GM18511 (cell line): ENCODE results near the gene PPP4C.

Source experiments
- ATAC-seq: cut with Tn5 transposase; IDR thresholded peaks from one replicate; pipeline ENCODE4 v1.9.1; 2021; ENCODE audit warnings: mild to moderate bottlenecking, moderate library complexity; ENCODE audit not compliant: unreplicated experiment

PPP4C gene

DNA sequence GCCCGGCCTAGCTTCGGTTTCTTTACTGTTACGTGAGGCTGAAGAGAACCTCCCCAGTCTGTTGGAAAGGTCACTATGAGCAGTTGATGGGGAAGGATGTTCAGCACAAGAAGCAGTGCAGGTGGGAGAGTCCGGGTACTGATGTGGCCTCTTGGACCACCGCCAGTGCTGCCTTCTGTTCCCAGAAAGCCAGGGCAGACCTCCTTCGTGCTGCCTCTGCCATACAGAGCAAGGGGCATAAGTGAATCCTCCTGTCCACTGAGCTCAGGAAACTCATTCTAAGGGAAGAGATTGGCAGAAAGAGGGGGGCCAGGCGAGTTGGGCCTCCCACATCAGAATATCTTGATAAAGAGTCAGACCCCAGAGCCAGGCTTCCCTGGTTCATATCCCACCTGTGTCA, 3.7 kb downstream of the PPP4C start:
- no peak for ATAC-seq

DNA sequence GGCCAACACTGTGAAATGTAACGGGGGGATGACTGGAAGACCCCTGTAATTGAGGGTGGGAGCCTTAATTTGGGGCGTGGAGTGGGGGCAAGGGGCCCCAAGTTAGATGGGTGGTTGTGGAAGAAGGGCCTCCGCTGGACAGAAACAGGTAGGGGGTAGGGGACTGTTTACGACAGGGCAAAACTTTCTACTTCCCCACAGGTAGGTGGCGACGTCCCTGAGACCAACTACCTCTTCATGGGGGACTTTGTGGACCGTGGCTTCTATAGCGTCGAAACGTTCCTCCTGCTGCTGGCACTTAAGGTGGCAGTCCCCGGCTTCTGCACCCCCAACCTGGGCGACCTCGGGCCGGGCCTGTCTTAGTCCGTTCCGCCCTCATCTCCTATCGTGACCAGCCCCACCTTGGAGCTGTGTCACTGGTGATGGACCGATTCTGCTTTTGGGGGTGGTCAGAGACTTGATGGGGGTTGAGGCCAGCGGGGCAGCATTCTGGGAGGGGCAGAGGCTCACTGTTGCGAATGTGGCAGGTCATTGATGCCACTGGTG, 6.8 kb downstream of the PPP4C start:
- ATAC-seq = no peak

DNA sequence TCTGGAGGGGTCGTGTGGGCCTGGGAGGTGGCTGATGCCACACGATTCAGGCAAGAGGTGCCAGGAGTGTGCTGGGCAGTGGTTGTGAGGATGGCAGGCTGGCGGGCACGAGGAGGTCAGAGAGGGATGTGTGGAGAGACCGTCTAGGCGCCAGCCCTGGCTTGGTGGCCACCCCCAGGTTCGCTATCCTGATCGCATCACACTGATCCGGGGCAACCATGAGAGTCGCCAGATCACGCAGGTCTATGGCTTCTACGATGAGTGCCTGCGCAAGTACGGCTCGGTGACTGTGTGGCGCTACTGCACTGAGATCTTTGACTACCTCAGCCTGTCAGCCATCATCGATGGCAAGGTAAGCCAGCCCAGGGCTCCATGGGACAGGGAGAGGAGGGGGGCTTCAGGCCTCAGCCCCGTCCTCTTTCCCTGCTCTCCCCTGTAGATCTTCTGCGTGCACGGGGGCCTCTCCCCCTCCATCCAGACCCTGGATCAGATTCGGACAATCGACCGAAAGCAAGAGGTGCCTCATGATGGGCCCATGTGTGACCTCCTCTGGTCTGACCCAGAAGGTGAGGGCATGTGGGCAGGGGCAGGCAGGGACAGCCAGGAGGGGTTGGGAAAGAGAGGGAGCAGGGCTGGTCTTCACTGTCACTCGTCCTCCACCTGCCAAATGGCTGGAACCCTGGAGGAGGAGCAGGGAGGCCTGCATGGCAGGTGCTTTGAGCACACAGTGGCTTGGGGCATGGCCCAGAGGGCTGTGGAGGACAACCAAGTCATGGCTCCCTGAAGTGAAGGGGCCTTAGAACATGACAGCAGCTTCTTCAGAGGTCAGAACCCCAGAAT, 7.6 kb downstream of the PPP4C start:
- no peak for ATAC-seq

- ATAC-seq = no peak
Observed at GRCh38 chr16:30084096-30084815, 8.5 kb downstream of the PPP4C start.

GRCh38 chr16:30084816-30085159, 9.0 kb downstream of the PPP4C start:
- no peak for ATAC-seq

GRCh38 chr16:30085247-30085646, 9.5 kb downstream of the PPP4C start:
- no peak for ATAC-seq

DNA sequence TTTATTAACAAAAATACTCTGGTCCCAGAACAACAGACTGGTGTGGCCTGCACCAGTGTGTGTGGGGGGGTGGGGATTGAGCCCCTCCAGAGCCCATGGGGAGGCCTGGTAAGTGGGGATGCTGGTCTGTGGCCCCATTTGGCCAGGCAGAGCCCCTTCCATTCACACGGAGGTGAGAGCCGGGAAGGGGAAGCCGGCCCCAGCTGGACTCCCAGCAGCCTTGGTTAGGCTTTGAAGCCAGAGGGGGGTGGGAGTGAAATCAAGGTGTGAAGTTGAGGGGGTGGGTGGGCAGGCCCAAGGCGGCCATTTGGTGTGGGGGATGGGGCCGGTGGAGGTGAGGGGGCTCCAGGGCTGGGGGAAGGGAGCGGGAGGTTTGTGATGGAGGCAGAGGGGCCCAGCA, 10.0 kb downstream of the PPP4C start:
- no peak for ATAC-seq

DNA sequence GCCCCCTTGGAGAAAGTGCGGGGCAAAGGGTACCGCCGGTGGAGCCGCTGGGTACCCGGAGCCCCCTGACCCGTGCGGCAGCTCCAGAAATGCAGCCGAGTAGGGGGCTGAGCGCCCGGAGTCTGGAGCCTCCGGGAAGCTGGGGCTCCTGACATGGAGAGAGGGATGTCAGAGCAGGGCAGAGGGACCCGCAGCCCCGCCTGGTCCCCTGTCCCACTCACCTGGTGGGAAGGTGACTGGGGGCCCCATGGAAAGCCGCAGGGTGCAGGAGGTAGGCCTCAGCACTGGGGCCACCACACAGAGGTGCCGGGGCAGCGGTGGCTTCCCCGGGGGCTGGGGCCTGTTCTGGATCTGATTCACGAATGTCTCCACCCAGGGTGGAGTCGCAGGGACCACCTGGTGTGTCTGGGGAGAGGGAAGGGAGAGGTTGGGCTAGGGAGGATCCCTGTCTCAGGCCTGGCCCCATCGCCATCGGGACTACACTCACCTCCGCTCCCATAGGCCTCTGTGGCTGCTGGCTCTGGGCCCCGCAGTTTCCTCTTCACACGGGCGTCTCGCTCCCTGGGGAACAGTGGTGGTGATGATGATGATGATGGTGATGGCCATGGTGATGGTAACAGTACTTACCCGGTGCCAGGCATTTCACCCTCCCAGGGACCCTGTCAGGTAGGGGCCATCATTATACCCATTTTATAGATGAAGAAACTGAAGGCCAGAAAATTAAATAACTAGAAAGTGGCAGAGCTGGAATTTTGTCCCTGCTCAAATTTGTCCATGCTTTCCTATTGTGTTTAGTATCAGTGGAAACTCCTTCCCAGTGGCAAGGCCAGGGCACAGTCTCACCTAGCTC, 10.7 kb downstream of the PPP4C start:
- ATAC-seq = no peak

DNA sequence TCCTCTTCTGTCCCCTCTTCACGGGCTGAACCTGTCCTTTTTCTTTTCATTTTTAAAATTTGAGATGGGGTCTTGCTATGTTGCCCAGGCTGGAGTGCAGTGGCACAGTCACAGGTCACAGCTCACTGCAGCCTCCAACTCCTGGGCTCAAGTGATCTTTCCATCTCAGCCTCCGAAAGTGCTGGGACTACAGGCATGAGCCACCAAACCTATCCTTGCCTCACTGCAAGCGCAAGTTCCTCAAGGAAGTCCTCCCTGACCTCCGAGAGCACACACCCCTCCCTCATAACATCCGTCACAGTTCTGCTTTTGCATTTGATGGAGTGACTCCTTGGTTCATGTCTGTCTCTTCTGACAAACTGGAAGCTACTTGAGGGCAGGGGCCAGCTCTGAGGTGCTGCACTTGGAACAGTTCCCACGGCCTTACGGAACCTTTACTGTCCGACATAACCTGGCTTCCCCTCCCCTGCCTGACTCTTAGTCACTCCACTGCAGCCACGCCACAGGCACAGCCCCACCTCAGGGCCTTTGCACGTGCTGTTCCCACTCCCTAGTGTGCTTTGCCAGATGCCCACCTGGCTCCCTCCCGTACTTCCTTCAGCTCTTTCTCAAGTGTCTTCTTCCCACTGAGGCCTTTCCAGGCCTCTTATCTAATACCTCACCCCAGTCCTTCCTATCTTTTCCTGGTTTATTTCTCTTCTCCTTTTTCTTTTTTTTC, 11.5 kb downstream of the PPP4C start:
- no peak for ATAC-seq

- ATAC-seq = no peak
Observed at GRCh38 chr16:30088237-30088831, 12.5 kb downstream of the PPP4C start.

GRCh38 chr16:30088832-30089624, 13.2 kb downstream of the PPP4C start:
- ATAC-seq = no peak

DNA sequence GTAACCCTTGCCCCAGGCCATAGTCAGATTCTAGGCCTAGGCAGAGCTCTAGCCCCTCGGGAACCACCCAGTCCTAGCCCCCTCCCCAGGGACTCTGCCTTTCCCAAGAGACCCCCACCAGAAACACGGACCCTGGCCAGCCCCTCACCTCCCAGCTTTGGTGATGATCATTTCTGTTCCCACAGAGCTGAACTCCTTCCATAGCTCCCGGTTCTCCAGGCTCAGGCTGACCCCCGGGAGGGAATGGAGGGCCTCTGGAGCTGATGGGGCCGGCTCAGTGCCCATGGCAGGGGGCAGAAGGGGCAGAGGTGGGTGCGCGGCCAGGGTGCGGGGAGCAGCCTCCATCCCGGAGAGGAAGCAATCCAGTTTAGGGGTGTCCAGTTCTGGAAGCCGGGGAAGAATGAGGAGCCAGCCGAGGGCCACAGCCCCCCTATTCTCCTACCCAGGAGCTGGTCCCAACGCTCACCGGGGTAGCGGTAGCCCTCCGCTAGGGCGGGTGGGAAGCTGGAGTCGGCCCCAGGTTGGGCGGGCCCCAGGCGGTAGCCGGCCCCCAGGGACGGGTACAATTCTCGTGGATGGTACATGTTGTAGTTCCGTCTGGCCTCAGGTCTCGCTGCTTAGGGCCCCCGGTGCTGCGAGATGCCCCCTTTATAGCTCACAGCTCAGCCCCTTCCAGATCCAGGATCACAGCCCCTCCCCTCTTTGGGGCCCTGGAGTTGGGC, 15.0 kb downstream of the PPP4C start:
- ATAC-seq = no peak

DNA sequence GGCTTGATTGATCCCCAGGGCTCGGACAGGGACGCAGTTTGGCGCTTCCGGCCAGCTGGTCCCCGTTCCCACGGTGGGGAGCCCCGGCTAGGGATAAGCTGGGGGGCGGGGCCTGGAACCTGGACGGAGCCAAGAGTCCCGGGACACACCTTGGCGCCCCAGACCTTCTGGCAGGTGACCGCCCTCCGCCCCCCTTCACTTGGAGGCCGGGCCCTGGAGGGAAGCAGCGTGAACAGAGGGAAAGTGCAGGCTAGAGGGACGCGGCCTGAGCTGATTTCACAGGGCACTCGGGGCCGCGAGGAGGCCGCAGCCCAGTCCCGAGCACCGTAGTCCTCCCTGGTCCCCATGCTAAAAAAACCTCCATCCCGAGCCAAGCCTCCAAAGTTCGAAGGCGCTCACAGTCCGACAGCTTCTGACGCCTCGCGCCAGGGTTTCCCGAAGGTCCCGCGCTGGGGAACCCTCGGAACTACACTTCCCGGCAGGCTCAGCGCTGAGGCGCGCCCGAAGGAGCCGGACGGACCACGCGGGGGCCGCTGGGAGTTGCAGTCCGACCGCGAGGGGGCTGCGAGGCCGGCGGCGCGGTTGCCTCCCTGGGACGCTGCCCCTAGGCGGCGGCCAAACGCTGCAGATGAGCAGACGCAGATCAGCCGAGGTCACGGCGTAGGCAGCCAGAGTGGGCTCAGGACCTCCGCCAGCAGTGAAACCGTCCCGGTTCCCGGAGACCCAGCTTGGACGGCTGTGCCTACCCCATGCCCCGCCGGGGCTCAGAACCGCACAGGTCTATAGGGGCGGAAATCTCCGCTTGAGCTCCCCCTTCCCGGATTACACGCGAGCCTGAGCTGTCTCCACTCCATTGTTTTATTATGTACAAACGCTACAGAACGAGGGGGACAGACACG, 15.9 kb downstream of the PPP4C start, which contains the start of gene TBX6:
Gene TBX6, minus strand, starts transcription at position 451 of the 899 bp plus-strand sequence. CDS start 731 bp downstream, outside the sequence.
- ATAC-seq = peak; percentile 74

DNA sequence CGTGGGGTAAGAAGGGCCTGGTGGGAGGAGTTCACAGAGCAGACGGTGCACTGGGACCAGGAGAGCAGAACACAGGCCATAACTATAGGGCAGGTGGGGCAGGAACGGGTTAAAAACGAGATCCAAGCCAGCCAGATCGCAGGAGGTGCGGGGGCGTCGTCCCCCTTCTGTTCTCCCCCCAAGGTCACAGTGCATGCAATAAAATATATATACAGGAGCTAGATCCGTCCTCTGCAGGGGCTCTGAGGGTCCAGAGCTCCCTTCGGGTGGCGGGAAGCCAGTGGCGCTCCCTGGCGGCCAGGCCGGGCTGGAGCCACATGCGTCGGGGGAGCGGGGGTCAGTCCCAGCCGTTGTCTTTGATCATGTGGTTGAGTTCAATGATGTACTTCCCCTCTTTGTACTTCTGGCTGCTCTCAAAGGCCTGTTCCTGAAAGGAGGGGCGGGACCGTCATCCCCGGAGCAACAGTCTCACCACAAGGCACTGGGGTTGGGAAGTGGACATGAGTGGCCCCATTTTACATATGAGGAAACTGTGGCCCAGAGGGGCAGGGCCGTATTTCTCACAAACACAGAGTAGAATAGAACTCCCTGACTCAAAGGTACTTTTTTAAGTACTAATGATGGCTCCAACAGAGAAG, 16.7 kb downstream of the PPP4C start:
- peak; percentile 42 for ATAC-seq

GRCh38 chr16:30094541-30095165, 18.9 kb downstream of the PPP4C start:
- no peak for ATAC-seq
